Measurements from ENCODE around the gene PDE2A.

DNA sequence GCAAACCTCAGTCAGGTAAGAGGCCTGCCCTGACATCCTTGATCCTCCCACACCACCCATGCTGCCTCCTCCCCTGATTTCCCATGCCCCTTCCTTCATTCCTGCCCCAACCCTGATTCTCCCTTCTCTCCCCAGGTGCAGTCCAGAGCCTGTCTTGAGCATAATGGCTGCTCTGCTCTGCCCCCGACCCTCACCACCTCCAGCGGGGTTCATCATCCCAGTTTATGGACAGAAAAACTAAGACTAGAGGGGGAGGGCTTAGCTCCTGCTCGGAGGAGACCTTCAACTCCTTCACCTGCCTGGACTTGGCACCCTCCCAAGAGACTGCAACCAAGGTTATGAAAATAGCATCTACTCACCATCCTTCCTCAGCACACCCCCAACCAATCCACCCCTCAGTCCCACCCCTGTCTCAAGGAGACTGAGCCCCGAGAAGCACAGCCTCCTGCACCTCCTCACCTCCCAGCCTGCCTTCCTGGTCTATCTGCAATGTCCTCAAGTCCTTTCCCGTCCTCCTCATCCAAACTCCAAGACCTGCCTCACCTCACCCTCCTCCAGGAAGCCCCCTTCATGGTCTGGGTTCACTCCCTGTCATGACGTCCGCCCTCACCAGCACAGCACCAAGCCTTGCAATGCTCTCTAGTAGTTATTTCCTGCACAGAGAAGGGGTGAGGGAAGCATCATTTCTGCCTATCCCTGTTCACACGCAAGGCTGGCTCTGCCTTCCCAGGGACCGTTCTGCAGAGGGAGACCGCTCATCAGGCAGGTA, 103.1 kb downstream of the PDE2A start:
- TF ChIP-seq, protein P1, sequence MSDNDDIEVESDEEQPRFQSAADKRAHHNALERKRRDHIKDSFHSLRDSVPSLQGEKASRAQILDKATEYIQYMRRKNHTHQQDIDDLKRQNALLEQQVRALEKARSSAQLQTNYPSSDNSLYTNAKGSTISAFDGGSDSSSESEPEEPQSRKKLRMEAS (CRISPR knock-in tag; IDR thresholded peaks at IDR 0.05) = no peak
- TF ChIP-seq, protein P2, sequence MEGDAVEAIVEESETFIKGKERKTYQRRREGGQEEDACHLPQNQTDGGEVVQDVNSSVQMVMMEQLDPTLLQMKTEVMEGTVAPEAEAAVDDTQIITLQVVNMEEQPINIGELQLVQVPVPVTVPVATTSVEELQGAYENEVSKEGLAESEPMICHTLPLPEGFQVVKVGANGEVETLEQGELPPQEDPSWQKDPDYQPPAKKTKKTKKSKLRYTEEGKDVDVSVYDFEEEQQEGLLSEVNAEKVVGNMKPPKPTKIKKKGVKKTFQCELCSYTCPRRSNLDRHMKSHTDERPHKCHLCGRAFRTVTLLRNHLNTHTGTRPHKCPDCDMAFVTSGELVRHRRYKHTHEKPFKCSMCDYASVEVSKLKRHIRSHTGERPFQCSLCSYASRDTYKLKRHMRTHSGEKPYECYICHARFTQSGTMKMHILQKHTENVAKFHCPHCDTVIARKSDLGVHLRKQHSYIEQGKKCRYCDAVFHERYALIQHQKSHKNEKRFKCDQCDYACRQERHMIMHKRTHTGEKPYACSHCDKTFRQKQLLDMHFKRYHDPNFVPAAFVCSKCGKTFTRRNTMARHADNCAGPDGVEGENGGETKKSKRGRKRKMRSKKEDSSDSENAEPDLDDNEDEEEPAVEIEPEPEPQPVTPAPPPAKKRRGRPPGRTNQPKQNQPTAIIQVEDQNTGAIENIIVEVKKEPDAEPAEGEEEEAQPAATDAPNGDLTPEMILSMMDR (IDR thresholded peaks at IDR 0.05) = no peak
- no peak for TF ChIP-seq TCF7 (CRISPR knock-in tag; IDR thresholded peaks at IDR 0.05; ENCODE audit: low read depth)

Data from WTC11 (cell line).